HG03460 (cell line): Measurements from ENCODE around the gene TTLL5.

ENCODE experiments used
- ATAC-seq: cut with Tn5 transposase; IDR thresholded peaks from one replicate; pipeline ENCODE4 v1.9.1; 2021; ENCODE audit not compliant: unreplicated experiment

The TTLL5 gene

GRCh38 chr14:75726321-75726720 lies 65.3 kb downstream of the TTLL5 start:
- no peak for ATAC-seq

DNA sequence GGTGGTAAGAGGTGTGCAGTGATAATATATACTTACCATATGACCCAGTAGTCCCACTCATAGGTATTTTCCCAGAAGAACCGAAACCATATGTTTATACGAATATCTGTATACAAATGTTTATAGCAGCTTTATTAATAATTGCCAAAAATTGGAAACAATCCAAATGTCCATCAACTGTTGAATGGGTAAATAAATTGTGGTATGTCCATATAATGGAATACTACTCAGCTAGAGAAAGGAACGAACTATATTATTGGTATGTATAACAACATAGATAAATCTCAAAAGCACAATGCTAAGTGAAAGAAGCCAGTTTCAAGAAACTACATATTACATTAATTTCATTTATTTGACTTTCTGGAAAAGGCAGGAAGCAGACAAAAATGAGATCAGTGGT lies 66.1 kb downstream of the TTLL5 start:
- no peak for ATAC-seq

GRCh38 chr14:75732888-75733287 lies 71.8 kb downstream of the TTLL5 start:
- no peak for ATAC-seq

- ATAC-seq = no peak
These were observed 73.8 kb downstream of the TTLL5 start for GRCh38 chr14:75734854-75735253.

DNA sequence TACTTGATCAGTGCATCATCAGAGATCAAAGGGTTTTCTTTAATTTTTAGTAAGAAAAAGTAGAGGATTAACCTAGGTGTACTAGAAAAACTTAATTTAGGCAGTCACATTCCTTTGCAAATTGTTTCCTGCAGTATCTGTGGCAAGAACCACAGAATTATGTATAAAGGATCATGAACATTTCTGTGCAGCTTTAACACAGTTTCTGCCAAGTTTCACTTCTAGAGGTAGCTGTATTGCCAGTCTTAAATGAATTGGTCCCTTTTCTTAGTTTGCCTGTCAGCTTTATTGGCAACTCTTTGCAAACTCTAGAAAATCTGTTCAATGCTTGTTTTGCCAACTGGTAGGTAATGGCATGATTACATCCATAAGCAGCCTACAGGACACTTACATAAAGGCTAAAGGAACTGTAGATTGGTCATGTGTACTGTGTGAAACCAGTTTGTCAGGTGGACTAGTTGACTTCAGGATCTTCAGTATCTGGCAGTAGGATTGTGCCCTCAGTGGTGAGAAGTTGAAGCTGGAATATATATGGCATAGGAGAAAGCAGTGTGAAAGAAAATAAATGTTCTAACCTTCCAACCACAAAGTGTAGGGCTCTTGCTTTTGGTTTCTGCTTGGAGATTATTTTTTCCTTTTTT lies 75.9 kb downstream of the TTLL5 start:
- no peak for ATAC-seq

DNA sequence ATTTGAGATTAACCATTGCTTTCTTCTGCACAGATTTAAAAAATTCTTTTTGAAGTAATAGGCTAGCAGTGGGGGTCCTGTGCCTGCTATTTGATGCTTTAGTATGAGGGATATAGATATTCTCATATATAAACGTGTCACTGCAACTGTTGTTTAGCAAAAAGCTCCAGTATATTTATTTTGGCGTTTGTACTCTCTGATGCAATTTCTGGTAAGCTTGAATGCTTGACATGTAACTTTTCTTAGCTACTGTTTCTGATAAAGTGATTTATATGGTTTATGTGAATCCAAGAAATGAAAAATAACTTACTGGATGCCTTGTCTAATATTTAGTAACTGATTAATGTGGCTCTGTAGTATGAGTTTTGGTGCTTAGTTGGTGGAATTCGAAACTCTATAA lies 77.1 kb downstream of the TTLL5 start:
- ATAC-seq = no peak

DNA sequence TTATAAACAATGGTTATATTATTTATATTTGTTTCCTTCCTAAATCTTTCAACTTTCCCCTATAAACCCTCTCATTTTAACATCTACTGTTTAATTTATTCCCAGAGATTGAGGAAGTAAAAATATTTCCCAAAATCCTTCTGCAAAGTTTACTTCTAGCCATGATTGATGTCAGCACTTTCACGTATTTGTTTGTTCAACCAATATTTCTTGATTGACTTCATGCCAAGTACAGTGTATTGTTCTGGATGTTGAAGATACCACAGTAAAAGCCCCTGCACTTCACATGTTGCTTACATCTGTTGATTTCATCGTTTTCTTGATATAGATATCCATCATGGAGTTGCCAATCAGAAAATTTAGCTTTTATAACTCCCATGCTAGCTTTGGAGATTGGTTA lies 81.8 kb downstream of the TTLL5 start:
- no peak for ATAC-seq

GRCh38 chr14:75747899-75748298 lies 86.9 kb downstream of the TTLL5 start:
- no peak for ATAC-seq

GRCh38 chr14:75748336-75748735 lies 87.3 kb downstream of the TTLL5 start:
- no peak for ATAC-seq

DNA sequence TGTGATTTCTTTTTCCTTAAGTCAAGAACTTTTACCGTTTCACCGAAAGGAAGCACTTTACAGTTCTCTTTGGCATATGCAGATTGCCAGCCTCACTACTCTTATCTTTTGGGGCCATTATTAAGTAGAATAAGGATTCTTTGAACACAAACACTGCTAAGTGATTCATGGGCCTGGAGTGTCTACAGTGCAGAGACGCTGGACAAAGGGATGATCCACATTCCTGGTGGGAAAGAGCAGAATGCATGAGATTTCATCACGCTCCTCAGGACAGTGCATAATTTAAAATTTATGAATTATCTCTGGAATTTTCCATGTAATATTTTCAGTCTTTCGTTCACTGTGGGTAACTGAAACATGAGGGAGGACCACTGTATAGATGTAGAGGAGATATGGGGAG lies 90.2 kb downstream of the TTLL5 start:
- ATAC-seq = no peak

DNA sequence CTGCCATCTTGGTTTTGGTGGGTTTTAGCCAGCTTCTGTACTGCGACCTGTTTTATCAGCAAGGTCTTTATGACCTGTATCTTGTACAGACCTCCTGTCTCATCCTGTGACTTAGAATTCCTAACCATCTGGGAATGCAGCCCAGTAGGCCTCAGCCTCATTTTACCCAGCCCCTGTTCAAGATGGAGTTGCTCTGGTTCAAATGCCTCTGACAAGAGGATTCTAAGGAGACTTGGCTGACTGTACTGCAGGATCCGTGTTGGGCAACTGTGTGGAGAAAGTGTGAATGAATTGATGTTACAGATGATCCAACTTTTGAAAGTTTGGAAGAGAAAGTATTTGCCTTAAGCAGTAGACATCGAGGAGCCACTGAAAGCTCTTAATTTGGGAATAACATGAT lies 91.0 kb downstream of the TTLL5 start:
- no peak for ATAC-seq

- no peak for ATAC-seq
These were observed 92.0 kb downstream of the TTLL5 start for GRCh38 chr14:75752907-75753594.

DNA sequence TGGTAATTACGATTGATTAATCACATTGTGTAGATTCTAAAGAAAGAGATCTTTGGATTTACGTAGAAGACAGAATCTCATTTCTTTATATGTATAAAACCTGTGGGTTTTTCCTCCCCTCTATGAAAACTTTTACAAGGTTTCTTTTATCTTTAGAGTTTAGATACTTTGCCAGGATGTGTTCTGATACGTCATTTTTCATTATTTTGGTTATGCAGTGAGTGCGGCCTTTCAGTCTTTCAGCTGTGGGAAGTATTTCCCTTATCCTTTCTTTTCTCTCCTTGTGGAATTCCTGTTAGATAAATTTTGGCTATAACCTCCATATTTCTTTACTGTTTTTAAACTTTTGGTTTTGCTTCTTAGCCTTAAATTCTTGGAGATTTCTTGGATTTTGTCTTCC lies 92.7 kb downstream of the TTLL5 start:
- no peak for ATAC-seq

- ATAC-seq = no peak
These were observed 96.8 kb downstream of the TTLL5 start for GRCh38 chr14:75757644-75758402.

GRCh38 chr14:75764020-75764419 lies 103.0 kb downstream of the TTLL5 start:
- ATAC-seq = no peak

- ATAC-seq = no peak
These were observed 108.1 kb downstream of the TTLL5 start for GRCh38 chr14:75769047-75769685.

DNA sequence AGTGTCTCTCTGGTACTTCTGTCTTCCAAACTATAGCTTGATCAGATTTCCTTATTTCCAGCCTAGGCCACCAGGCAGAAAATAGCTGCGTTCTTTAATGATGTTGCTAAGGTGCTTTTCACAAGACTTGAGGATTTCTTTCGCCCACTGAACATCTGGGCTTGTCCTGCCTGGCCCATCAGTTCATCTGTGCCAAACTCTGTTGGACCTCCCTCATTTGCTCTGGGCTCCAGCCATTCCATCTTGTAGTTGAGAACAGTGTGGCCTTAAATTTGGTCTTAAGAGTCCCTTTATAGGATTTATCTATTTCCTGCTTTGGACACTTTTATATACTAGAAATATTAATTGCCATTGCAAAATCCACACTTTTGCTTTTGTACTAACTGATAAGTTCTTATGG lies 109.6 kb downstream of the TTLL5 start:
- no peak for ATAC-seq

- no peak for ATAC-seq
These were observed 110.5 kb downstream of the TTLL5 start for GRCh38 chr14:75771595-75771994.

DNA sequence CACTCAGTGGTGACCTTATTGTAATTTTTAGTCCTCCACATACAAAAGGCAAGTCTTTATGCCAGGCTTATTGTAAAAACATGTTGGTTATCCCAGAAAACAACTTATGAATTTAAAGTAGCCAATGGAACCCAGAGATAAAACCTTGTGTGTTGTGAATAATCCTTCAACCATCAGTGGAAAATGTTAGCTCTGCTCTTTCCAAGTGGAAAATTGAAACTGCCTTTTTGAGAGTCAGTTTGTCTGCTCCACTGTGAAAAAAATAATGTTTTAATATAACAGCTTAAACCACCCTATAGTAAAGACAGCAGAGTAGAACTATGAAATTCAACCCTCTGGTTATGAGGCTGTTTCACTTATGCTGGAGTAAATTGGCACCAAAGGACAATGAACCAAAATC lies 112.0 kb downstream of the TTLL5 start:
- no peak for ATAC-seq

DNA sequence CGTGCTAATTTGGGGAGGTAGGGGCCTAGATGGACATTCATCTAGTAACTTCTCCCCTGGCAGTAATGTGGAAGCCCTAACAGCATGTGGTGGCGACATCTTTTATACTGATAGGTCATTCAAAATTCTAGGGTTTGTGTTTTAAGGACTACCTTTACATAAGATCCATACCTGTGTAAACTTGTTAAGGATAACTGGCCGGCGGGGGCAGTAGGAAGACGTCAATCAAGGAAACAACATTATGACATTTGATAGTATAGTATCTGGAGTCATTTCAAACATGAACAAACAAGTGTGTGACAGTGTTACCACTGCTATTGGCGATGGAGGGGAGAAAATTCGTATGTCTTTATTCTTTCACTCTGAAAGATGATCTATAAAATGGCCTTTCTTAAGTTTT lies 120.0 kb downstream of the TTLL5 start:
- no peak for ATAC-seq

GRCh38 chr14:75783184-75783583 lies 122.1 kb downstream of the TTLL5 start:
- no peak for ATAC-seq
